Activated effector memory CD4-positive, alpha-beta T cell treated with Interleukin-2 at 50 U/mL for 16 hours (primary cell): ENCODE results near the gene CFAP410.

Experiments used
- DNase-seq: peaks from one replicate; pipeline ENCODE4 v3.0.0-alpha.2; 2020

Gene CFAP410

GRCh38 chr21:44282370-44282769, 56.8 kb downstream of the CFAP410 start:
- no peak for DNase-seq

GRCh38 chr21:44281801-44282200, 57.4 kb downstream of the CFAP410 start:
- no peak for DNase-seq

GRCh38 chr21:44279354-44280260, 59.6 kb downstream of the CFAP410 start:
- no peak for DNase-seq
